Tibial artery (tissue), 4 donors: ENCODE measurements around the gene CNEP1R1.

ENCODE experiments used
- DNase-seq, 2 donors: peaks; one replicate each; pipeline ENCODE4 v3.0.0-alpha.2; 2019
- H3K27ac ChIP-seq, 2 donors: fragments of 200-600 bp; sonication (generic) in 1 of 2; 1 replicate in 1 of 2; 2 replicates in 1 of 2; pipeline ENCODE4 v1.5.1; 2018 to 2019; ENCODE audit warnings: mild to moderate bottlenecking in 1 of 2
- H3K27me3 ChIP-seq, 2 donors: fragments of 200-600 bp; sonication (generic) in 1 of 2; one replicate each; pipeline versions ENCODE4 v1.5.1 to v1.6.0; 2016 to 2019
- H3K36me3 ChIP-seq, 3 donors: fragments of 200-600 bp; sonication (generic) in 2 of 3; one replicate each; pipeline ENCODE4 v1.5.1; 2016 to 2019; ENCODE audit warnings: mild to moderate bottlenecking in 2 of 3
- H3K4me1 ChIP-seq, 4 donors: fragments of 200-600 bp; sonication (generic) in 2 of 4; 1 replicate in 3 of 4; 2 replicates in 1 of 4; pipeline ENCODE4 v1.5.1; 2016 to 2019
- H3K4me3 ChIP-seq, 2 donors: fragments of 200-600 bp; sonication (generic) in 1 of 2; 1 replicate in 1 of 2; 2 replicates in 1 of 2; pipeline ENCODE4 v1.5.1; 2018 to 2019; ENCODE audit warnings: mild to moderate bottlenecking in 2 of 2
- H3K9me3 ChIP-seq, 3 donors: fragments of 200-600 bp; sonication (generic) in 1 of 3; one replicate each; pipeline ENCODE4 v1.5.1; 2016 to 2019
- intact Hi-C: fragments of 100-400 bp; cut with DNase I; formaldehyde crosslinking; loops from one replicate; pipeline ENCODE4 v1.15.0; 2023; ENCODE audit warnings: low total_unique reads
- TF ChIP-seq, protein P1 (sequence below), 2 experiments: fragments of 200-600 bp in 1 of 2; fragments of 450-650 bp in 1 of 2; IDR thresholded peaks; one replicate each; pipeline ENCODE4 v1.5.1; 2017 to 2019; ENCODE audit warnings: antibody characterized with exemption in 2 of 2, mild to moderate bottlenecking in 1 of 2, moderate library complexity in 1 of 2

CNEP1R1 gene

DNA sequence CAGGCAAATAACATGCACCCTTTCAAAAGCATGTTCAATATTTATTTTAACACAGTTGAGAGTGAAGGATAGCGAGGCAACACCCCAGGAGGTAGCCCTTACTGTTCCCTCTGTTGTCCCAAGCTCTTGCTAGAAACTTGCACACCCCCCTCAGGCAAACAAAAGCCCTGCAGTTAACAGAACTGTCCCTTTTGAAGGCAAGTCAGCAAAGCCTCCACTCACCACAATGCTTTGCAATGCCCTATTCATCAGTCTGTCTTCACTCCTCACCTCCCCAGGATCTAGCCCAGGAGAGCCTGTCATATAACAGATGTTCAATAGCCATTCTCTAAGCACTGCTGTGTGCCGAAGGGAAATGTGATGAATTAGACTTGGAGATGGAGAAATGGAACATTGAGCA is 3.5 kb upstream of the CNEP1R1 start:
- H3K36me3 ChIP-seq, result no peaks in the 10 kb centered on the region
- DNase-seq, result no peak
- H3K9me3 ChIP-seq, result no peaks in the 10 kb centered on the region
- peaks cover 0 to 14% (median 8%) of the 10 kb centered on the region in 4 donors for H3K4me1 ChIP-seq
- H3K27me3 ChIP-seq, result peaks cover 0 to 2% of the 10 kb centered on the region in 2 donors
- no peak overlapping the region for H3K27ac ChIP-seq
- H3K4me3 ChIP-seq, result no peak overlapping the region
- TF ChIP-seq, protein P1, sequence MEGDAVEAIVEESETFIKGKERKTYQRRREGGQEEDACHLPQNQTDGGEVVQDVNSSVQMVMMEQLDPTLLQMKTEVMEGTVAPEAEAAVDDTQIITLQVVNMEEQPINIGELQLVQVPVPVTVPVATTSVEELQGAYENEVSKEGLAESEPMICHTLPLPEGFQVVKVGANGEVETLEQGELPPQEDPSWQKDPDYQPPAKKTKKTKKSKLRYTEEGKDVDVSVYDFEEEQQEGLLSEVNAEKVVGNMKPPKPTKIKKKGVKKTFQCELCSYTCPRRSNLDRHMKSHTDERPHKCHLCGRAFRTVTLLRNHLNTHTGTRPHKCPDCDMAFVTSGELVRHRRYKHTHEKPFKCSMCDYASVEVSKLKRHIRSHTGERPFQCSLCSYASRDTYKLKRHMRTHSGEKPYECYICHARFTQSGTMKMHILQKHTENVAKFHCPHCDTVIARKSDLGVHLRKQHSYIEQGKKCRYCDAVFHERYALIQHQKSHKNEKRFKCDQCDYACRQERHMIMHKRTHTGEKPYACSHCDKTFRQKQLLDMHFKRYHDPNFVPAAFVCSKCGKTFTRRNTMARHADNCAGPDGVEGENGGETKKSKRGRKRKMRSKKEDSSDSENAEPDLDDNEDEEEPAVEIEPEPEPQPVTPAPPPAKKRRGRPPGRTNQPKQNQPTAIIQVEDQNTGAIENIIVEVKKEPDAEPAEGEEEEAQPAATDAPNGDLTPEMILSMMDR (IDR thresholded peaks at IDR 0.05), result no peak
- intact Hi-C loops, result loop anchor here (5.0 to 10.0 kb wide), 2 partner anchors 133 to 341 kb away; partner anchors contain the start of gene TENT4B

DNA sequence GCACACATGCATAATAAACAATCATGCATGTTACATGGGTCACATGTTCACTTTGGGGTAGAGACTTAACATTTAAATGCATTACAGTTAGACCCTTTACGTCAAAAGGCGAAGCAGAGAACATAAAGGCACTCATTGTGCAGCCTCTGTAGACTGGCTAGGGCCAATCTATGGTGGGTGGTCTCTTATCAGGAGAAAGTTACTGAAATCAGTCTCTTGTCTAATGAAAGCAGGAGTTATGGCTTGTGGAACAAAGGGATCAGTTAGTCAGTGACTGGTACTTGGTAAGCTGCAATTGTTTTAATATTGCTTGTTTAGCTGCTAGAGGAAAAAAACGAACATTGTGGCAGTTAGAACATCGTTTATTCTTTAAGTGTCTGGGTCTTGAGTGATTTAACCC is 1.4 kb upstream of the CNEP1R1 start:
- DNase-seq, result no peak
- H3K4me3 ChIP-seq, result no peak overlapping the region
- H3K9me3 ChIP-seq, result no peaks in the 10 kb centered on the region
- H3K27me3 ChIP-seq, result no peaks in the 10 kb centered on the region
- intact Hi-C loops, result loop anchor here (5.0 to 10.0 kb wide), 2 partner anchors 131 to 339 kb away; partner anchors contain the start of gene TENT4B
- H3K4me1 ChIP-seq, result peaks cover 0 to 23% (median 10%) of the 10 kb centered on the region in 4 donors
- no peaks in the 10 kb centered on the region for H3K36me3 ChIP-seq
- TF ChIP-seq, protein P1 (IDR thresholded peaks at IDR 0.05), result no peak
- H3K27ac ChIP-seq, result no peak overlapping the region

DNA sequence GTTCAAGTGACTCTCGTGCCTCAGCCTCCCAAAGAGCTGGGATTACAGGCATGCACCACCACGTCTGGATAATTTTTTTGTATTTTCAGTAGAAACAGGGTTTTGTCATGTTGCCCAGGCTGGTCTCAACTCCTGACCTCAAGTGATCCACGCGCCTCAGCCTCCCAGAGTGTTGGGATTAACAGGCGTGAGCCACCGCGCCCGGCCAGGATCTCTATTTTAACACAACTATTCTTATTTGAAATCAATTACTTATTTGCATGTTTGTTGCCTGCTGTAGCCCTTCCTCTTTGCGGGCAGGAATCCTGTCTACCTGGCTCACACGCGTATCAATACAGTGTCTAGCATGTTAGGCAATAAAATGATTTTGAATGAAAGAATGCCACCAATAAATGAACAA is 818 bp upstream of the CNEP1R1 start:
- H3K27ac ChIP-seq, result no peak overlapping the region
- intact Hi-C loops, result loop anchor here (5.0 to 10.0 kb wide), 2 partner anchors 131 to 338 kb away; partner anchors contain the start of gene TENT4B
- H3K9me3 ChIP-seq, result no peaks in the 10 kb centered on the region
- DNase-seq, result no peak
- TF ChIP-seq, protein P1 (IDR thresholded peaks at IDR 0.05), result no peak
- no peaks in the 10 kb centered on the region for H3K27me3 ChIP-seq
- peaks cover 0 to 23% (median 10%) of the 10 kb centered on the region in 4 donors for H3K4me1 ChIP-seq
- H3K36me3 ChIP-seq, result no peaks in the 10 kb centered on the region
- no peak overlapping the region for H3K4me3 ChIP-seq

DNA sequence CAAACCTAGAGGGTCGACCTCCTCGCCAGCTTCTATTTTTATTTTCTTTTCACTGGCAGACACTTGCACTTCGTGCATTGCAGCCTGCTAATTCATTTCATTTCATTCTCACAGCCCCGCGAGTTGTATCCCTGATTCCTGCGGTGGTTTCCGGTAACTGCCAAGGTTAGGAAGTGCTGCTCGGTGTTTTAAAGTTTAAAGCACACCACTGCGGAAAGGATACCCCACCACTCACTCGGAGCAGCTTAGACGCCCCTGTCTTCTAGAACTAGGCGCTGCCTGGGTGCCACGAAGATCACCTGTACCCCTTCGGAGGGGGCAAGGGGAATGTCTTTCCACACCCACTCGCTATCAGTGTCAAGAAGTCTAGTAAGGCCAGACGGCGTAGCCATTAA is 509 bp downstream of the CNEP1R1 start:
- Histone ChIP-seq H3K27me3 (no peaks in the 10 kb centered on the region), H3K4me3 (peak overlapping the region; percentile 88 to 93), H3K4me1 (peaks cover 0 to 23% (median 10%) of the 10 kb centered on the region in 4 donors), H3K36me3 (peaks cover 5 to 6% (median 6%) of the 10 kb centered on the region in 3 donors), H3K27ac (peak overlapping the region; percentile 81 to 83), H3K9me3 (no peaks in the 10 kb centered on the region)
- no peak for DNase-seq
- TF ChIP-seq, protein P1 (IDR thresholded peaks at IDR 0.05), result no peak
- intact Hi-C loops, result loop anchor here (5.0 to 10.0 kb wide), 2 partner anchors 129 to 187 kb away; partner anchors contain the start of gene TENT4B

DNA sequence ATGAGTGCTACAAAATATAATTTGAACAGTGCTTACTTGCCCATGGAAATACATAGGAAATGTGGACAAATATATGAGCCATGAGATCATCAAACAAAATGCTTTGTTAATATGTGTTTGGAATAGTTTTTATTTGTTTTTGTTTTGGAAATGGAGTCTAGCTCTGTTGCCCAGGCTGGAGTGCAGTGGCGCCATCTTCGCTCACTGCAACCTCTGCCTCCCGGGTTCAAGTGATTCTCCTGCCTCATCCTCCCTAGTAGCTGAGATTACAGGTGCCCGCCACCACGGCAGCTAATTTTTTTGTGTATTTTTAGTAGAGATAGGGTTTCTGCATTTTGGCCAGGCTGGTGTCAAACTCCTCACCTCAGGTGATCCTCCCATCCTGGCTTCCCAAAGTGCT is 2.8 kb downstream of the CNEP1R1 start:
- peaks cover 0 to 23% (median 10%) of the 10 kb centered on the region in 4 donors for H3K4me1 ChIP-seq
- no peaks in the 10 kb centered on the region for H3K9me3 ChIP-seq
- no peak overlapping the region for H3K4me3 ChIP-seq
- H3K36me3 ChIP-seq, result peaks cover 6 to 28% (median 22%) of the 10 kb centered on the region in 3 donors
- TF ChIP-seq, protein P1 (IDR thresholded peaks at IDR 0.05), result no peak
- no peak overlapping the region for H3K27ac ChIP-seq
- intact Hi-C loops, result loop anchor here (5.0 to 10.0 kb wide), 2 partner anchors 127 to 184 kb away; partner anchors contain the start of gene TENT4B
- no peak for DNase-seq
- no peaks in the 10 kb centered on the region for H3K27me3 ChIP-seq
